HG03342 (cell line): ENCODE results near the gene MAP3K3.
"Not testable (repeated sequence)": the region's sequence is repeated elsewhere in the genome, so short reads cannot be mapped to it uniquely, and the experiment has no call there.

Source experiments
- ATAC-seq: cut with Tn5 transposase; IDR thresholded peaks from one replicate; pipeline ENCODE4 v1.9.1; 2021; ENCODE audit warnings: mild to moderate bottlenecking, moderate library complexity; ENCODE audit not compliant: unreplicated experiment

The MAP3K3 gene

DNA sequence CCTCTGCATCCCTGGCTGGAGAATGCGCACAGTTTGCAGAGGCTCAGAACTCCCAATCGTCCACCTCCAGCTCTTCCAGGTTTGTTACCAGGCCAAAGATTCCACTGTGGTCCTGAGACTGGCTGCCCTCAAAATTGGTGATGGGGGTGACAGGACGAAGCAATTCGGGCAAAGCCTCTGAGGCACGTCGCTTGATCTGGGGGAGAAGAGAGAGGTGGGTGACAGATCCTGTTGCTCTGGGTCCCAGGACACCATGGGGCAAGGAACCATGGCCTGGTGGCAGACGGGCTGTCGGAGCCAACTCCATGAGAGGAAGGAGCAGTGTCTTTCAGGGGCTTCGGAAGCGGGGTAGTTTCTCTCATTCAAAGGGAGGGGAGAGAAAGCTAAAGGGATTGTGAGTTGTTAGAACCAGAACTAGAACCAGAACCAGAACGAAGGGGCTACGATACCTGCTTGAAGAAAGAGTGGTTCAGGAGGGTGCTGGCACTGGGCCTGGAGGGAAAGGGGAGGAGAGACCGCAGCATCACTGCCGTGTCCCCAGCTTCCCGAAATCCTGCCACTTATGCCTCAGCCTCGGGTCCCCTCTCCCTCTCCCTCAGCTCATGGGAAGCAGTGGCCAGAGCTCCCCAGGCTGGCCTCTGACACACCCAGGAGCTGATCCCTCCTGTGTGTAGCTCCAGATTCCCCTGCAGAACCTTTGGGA lies 81.5 kb downstream of the MAP3K3 start:
- ATAC-seq: no peak

DNA sequence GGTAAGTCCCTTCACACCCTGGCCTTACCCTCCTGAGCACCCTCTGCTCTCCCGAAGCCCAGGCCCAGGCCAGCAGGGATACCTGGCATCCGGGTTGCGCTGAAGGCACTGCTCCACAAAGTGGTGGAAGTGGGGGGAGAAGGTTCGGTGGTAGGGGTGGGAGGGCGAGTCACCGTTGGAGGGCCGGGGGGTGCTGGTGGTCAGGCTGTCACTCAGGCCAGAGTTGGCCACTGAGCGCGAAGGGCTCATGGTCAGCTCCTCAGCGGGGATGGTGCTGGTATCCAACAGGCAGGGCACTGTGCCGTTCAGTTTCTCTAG lies 82.0 kb downstream of the MAP3K3 start:
- no peak for ATAC-seq

DNA sequence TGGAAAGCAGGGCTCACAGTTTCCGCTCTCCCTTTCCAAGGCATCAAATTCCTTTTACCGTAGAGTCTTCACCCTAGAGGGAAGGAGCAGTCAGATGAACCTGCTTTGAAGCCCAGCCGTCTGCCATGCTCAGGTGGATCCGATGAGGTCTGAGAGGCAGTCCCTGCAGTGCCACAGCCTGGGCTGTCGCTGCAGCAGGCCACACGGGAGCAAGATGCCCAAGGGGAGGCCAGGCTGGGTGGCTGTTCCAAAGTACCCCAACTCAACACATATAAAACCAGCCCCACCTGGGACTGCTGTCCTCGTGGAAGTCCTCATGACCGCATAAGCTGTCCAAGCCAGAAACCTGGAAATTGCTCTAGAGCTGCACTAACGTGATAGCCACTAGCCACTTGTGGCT lies 82.6 kb downstream of the MAP3K3 start:
- no peak for ATAC-seq

DNA sequence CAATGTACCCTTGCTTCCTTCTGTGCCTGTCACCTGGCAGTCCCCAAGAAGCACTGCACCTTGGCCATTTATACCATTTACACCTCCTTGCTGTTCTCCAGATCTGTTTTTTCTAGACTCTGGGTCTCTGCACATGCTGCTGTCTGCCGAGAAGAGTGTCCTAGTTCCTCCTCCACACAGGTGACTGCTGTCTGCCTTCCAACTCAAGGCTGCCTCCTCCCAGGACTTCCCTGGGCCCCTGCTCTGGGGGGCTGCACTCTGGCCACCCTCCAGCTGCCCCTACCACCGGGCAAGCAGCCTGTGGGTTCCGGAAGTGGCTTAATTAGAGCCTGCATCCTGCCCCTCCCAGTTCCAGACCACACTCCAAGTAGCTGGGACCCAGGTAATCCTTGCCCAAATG lies 83.4 kb downstream of the MAP3K3 start:
- ATAC-seq: no peak

DNA sequence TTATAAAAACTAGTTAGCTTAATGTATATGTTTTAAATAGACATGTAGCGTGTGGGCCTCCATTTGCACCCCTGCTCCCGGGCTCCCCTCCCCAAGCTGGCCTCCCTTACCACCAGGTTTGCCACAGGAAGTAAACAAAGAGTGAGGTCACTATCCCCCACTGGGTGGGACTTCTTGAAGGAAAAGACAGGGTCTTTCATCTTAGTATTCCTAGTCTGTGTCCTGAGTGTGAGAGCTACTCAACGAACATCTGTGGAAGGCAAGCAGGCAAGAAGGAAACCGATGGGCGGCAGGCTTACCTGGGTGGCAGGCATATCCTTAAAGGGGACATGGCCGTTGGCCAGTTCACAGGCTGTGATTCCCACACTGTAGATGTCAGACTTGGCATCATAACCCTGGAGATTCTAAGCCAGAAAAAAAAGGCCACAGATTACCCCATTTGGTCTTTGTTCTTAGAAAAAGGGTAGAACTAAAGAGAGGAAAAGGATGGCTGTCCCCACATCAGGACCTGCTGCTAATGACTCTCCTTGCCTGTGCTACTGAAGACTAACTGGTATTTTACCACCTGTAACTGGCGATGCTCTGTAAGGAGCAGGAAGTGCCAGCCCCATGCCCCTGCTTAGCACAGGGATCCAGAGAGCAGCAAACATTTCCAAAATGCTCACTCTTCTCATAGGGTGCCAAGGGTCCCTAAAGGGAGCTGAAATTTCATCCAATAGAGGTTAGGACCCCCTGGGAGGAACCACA lies 84.3 kb downstream of the MAP3K3 start:
- ATAC-seq: no peak

GRCh38 chr17:63707151-63707550 lies 84.9 kb downstream of the MAP3K3 start:
- no peak for ATAC-seq

DNA sequence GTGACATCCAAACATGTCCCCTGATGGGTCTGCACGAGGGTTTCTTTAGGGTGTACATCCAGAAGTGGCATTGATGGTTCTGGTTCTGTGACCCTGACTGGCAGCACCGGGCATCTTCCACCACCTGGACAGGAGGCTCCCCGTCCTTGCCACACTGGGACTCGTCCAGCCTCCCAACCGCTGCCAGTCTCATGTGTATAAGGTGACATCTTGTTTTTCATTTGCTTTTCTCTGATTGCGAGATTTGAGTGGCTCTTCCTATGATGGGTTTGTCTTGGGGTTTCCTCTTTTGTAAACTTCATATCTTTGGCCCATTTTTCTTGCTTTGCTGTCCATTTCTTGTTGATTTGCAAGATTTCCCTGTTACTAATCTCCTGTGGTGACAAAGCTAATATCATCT lies 86.9 kb downstream of the MAP3K3 start:
- no peak for ATAC-seq

DNA sequence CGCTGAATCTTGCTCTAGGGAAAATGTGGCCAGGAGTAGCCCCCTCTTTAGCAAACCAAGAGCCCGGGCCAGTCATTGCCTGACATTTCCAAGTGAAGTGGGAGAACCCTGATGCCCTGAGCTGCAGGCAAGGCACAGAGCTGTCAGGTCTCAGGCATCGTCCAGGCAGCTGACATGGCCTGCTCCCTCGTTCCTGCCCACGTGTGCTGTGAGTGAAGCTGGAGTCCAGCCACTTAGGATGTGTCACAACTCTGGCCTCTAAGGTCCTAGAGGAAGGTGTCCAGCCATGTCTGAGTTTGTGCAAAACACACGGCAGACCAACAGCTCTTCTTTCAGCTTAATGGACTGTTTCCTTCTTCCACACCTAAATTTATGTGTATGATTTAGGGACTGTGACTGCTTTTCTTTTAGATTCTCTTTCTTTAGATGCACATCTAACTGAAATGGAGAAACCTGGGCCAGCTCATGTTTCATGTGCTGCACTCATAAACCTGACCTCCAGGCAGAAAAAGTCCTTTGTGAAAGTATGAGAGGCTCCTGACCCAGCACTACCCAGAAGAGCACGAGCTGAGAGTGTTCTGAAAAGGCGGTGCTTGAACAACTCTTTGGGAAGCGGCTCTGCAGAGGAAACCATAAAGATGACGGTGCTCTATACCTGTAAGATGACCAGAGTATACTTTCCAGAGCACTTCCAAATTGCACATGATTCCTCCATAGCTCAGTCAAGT lies 92.5 kb downstream of the MAP3K3 start:
- no peak for ATAC-seq

GRCh38 chr17:63716426-63716825 lies 94.2 kb downstream of the MAP3K3 start:
- ATAC-seq: no peak

DNA sequence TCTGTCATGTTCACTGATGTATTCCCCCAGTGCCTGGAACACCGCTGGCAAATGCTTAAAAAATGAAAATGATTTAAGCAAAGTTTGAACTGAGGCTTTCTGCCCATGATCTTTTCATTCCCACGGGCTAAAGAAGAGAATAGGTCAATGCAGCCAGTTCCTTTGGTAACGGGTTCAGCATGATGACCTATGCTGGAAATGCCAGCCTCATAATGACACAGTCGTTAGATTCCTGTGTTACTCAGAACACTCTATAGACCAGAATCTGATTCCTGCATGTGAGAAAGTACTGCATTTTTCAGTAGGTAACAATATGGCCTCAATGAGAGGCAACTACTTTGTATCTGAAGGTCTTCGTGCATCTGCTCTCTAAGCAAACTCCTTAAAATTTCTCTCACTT lies 96.8 kb downstream of the MAP3K3 start:
- ATAC-seq: no peak

GRCh38 chr17:63720194-63720593 lies 98.0 kb downstream of the MAP3K3 start:
- not testable (repeated sequence) for ATAC-seq

DNA sequence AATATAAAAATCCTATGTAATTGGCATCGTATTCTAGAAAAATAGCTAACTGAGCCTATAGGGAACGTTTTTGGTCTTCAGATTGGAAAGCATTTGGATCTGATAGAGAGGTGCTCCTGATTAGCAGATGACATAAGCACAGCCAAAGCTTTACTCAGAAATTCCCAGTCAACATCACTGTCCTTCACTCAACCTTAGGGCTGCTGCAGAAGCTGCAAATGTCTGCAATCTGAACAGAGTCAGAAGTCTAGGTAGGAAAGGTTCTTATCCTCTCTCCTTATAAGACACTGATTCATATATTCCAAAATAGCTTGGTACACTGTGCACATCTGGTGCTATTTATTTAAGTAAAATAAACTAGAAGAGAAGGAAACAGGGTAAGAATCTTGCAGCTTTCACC lies 100.2 kb downstream of the MAP3K3 start:
- no peak for ATAC-seq

DNA sequence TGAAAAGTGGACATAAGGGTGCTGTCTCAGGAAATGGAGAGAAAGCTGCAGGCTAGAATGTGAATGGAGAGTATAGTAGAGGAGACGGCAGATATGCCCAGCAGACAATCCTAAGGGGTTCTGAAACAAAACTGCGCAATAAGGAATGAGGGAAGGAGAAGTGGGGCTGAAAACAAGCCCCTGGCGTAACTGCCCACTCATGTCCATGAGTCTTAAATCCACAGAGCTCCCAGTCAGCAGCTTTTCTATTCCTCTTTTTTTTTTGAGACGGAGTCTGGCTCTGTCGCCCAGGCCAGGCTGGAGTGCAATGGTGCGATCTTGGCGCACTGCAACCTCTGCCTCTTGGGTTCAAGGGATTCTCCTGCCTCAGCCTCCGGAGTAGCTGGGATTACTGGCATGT lies 113.5 kb downstream of the MAP3K3 start:
- no peak for ATAC-seq

DNA sequence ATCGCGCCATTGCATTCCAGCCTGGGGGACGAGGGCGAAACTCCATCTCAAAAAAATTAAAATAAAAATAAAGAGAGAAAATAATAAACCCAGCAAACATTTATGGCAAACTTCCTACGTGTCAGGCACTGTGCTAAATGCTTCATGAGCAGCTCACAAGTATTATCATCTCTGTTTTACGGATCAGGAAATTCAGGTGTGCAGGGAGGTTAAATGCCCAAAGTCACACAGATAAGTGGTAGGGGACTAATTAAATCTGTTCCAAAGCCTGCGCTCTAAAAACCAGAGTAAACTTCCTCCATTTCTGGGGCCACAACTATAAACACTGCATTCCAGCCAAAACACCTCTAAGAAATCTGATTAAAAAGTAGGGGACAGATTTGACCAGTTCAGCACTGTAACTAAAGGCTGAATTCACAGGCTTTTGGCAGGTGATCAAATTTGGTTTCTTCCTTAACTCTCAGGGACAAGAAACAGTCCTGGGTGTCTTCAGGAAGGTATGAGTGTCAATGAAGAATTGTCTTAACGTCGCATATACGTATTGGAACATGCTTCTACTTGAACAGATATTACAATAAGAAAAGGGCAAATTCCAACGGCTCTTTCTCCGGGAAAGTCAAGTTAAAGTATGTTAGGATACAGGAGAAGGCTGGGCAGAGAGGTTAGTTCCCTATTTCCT lies 118.4 kb downstream of the MAP3K3 start:
- ATAC-seq: no peak

GRCh38 chr17:63741143-63741407 lies 118.9 kb downstream of the MAP3K3 start:
- ATAC-seq: no peak

DNA sequence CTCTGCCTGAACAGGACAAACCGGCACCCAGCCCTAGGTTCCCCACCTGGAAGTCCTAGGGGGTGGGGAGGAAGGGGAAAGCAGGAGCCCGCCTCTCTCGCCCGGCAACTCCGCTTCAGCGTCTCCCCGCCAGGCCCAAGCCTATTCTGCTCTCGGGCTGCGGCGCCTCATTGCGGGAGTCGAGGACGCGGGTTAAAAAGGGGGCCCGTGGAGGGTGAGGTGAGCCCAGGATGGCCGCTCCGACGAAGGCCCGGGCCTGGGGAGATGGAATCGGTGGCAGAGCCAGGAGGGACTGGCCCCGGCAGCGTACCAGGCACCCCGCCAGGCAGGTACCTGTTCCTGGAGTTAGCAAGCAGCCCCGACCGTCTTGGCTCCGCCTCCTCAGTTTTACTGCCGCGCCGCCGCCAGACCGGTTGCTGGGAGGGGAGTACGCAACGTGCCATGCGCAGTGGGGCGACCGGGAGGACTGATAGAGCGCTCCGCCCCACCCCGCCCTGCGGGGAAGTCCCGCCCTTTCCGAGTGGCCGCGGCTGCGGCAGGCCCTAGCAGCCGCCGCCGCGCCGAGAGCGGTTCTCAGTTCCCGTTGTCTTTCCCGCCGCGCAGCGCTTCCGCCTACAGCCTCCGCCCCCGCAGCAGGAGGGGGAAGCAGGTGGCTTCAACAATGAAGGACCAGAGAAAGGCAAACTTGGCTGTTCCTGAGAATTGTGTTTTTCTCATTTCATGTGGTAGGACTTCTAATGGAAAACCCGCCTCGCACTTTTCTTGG lies 119.4 kb downstream of the MAP3K3 start, which contains the start of gene STRADA:
Gene STRADA (minus strand): TSS at position 392 of the 766 bp plus-strand sequence. CDS start 13,430 bp downstream, outside the sequence.
- peak; percentile 86 for ATAC-seq
